Left renal pelvis (tissue), 4 donors: ENCODE data around the gene SLC24A3. TPM values are rescaled to one million over a fixed set of nuclear protein-coding genes. Genes with fewer than 3 reads are reported as not detected.

Experiments used
- DNase-seq, 4 donors: peaks; one replicate each; pipeline ENCODE4 v3.0.0-alpha.2; 2013; ENCODE audit warnings: low read depth in 4 of 4, low spot score in 3 of 4
- polyA plus RNA-seq, 4 donors: library from polyadenylated mRNA; unstranded; fragments of 120-200 nt; gene quantifications; one replicate each; pipeline ENCODE4 v1.2.1, GENCODE V29; 2013; ENCODE audit not compliant: insufficient read length in 4 of 4

The SLC24A3 gene
- polyA plus RNA-seq, 4 donors, result 4.1 to 26.8 (median 6.0) TPM

DNA sequence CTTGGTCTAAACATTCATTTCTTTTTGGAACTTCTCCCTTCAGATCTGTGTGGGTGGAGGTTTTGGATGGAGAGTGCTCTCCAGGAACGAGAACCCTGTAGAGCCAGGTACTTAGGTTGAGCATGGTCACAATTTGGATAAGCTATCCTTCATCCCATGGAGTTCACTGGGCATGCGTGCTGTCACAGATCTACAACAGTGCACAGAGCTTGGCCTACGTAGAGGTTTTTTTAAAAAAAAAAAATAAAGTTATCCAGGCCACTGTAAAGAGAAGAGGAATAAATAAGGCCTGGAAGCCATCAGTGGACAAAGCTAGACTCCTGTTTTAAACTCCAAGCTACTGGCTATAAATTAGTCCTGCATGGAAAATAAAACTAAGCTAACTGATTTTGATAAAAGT, 165.6 kb downstream of the SLC24A3 start:
- DNase-seq, result no peak

- no peak for DNase-seq
Measured at GRCh38 chr20:19380211-19380610, 167.8 kb downstream of the SLC24A3 start.

DNA sequence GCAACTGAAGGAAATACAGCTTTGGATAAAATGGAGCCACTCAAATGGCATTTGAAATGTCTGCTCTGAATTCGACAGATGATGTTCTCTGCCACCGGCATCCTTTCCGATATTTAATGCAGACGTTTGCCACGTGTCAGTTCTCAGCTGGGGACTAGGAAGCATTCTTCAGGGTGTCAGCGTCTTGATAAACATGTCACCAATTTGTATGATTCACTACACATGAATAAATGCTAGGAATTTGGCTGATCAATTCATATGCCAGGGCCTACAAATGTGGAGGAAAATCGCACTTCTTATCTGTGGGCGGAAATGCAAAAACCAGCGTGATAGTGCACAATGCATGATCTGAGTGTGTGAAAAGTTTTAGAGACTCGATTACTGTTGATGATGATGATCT, 169.5 kb downstream of the SLC24A3 start:
- DNase-seq, result no peak

GRCh38 chr20:19382386-19383340, 170.2 kb downstream of the SLC24A3 start:
- DNase-seq, result no peak

- DNase-seq, result no peak
Measured at GRCh38 chr20:19384940-19385339, 172.5 kb downstream of the SLC24A3 start.

DNA sequence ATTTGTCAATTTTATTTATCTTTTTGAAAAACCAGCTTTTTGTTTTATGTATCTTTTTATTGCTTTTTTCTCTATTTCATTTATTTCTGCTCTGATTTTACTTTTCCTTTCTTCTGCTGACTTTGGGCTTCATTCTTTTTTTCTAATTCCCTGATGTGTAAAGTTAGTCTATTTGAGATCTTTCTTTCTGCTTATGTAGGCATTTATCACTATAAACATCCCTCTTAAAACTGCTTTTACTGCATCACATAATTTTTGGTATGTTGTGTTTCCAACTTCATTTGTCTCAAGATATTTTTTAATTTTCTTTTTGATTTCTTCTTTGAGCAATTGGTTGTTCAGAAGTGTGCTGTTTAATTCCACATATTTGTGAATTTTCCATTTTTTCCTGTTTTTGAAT, 174.8 kb downstream of the SLC24A3 start:
- DNase-seq, result no peak

DNA sequence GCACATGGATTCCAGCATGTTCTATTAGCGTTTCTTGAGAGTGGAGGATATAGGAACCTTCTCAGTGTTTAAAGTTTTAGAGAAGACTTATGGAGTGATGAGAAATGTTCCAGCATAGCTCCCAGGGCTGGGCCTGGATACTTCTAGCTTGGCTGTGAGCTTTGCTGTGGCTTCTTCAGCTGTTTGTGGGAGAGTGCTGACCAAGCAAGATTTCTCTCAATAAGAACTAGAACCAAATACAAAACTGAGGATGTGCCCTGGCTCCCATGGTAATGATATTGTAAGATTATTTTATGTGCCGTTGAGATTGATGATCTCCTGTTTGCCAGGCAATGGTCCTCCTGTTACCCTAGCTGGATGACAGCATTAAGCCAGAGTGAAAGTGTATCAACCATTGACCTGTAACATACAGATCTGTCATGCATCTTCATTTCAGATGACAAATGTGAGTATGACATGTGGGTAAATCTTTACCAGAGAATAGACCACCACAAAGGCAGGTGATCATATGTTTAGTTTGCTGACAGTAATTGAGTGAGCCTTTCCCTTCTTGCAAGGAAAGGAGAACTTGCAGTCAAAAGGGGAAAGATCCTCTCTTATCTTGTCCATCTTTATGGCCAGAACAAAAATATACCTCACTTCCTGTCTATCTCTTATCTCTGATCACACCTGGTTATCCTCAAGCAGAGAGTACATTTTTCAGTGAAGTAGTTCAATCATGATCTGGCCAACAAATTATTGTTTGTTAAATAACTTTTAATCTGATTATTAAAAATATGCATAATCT, 180.1 kb downstream of the SLC24A3 start:
- no peak for DNase-seq

DNA sequence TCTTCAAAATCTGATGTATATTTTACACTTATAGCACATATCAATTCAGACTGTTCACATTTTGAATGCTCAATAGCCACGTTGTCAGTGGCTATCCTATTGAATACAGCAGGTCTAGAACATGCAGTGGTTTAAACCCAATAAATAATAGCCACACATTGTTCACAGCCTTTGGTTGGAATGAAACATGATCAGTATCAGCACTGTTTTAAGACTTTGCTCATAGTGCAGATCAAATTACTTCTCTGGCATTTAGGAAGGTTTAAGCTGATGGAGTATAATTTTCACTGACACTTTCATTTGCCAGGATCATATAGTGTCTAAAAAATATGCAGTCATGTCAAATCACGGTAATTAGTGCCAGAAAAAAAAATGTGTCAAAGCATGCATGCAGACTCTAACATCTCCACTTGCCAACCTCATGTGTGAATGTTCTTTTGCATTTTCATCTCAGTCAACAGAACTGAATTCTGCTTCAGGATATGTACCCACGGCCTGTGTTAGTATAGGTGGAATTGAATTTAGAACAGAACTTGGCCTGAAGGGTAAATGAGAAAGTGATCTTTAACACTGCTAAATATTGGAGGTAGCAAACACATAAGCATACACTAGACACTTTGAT, 184.1 kb downstream of the SLC24A3 start:
- DNase-seq, result no peak

DNA sequence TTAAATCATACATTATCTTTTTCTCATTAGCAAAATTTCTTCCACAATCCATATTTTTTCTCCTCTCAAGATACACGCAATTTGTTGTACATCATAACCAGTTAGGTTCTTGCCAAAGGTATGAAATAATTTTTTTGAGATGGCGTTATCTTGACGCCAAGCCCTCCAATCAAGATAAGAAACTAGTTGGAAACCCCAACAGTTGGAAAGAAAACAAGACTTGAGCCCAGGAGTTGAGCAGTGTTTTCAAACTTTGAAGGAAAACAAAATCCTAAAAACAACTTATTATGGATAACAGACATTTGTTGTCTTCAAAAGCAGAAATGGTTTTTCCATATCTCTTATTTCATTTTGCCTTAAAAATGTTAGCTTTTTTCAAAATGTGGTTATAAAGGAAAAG, 184.8 kb downstream of the SLC24A3 start:
- DNase-seq, result no peak

- no peak for DNase-seq
Measured at GRCh38 chr20:19397666-19398065, 185.2 kb downstream of the SLC24A3 start.

DNA sequence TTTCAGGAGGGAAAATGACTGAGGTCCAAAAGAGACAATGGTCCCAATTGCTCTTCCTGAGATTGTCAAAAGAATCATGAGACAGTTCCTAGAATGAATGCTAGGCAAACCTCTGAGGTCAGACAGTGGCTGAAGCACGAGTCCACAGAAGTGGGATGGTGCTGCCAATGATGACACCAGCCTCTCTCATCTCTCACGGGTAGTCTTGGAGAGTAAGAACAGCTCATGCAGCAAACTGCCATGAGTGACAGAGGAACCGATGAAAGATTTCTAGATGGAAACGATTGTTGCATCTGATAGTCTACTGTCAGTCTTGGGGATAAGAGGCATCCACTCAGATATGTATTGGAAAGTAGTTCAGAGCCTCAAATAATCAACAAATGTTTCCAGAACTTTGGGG, 188.7 kb downstream of the SLC24A3 start:
- DNase-seq, result no peak

GRCh38 chr20:19403549-19403948, 191.1 kb downstream of the SLC24A3 start:
- no peak for DNase-seq

- DNase-seq, result no peak
Measured at GRCh38 chr20:19404826-19405225, 192.4 kb downstream of the SLC24A3 start.

DNA sequence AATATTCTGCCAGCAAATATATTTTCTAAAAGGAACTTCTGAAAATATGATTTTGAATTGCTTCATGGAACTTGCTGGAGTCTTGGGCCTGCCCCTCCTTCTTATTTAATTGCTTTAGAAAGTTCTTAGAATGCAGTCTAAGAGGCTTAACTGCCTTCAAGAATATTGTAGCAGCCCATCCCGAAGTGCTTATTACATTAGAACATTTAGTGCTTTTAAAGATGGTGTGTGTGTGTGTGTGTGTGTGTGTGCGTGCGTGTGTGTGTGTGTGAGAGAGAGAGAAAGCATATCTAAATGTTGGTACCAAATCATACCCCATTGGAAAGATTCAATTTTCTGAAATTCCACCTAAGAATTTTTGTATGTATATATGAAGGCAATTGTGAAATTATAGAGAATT, 193.5 kb downstream of the SLC24A3 start:
- no peak for DNase-seq

GRCh38 chr20:19406381-19406780, 193.9 kb downstream of the SLC24A3 start:
- no peak for DNase-seq

DNA sequence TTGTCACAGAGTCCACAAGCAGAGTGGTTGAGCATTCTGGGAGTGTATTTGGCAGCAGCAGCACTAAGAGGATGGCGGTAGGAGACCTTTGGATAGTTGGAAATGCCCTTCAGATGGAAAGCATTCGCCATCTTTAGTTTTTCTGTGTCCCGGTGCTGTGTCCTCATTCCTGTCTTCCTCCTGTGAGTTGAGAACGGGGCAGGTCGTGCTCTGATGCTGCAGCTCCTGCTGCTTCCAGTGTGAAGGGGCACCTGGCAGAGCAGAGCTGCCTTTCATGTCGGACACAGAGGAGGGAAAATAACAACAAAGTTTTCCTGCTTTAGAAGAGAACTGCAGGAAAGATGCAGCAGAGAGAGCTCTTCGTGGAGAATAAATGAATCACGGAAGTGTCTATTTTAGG, 194.8 kb downstream of the SLC24A3 start:
- no peak for DNase-seq

GRCh38 chr20:19407736-19408135, 195.3 kb downstream of the SLC24A3 start:
- DNase-seq, result peak in 2 of 4 donors; percentile 22 to 27

GRCh38 chr20:19408971-19409370, 196.5 kb downstream of the SLC24A3 start:
- no peak for DNase-seq

GRCh38 chr20:19411811-19412210, 199.4 kb downstream of the SLC24A3 start:
- DNase-seq, result no peak

- no peak for DNase-seq
Measured at GRCh38 chr20:19412254-19412653, 199.8 kb downstream of the SLC24A3 start.

DNA sequence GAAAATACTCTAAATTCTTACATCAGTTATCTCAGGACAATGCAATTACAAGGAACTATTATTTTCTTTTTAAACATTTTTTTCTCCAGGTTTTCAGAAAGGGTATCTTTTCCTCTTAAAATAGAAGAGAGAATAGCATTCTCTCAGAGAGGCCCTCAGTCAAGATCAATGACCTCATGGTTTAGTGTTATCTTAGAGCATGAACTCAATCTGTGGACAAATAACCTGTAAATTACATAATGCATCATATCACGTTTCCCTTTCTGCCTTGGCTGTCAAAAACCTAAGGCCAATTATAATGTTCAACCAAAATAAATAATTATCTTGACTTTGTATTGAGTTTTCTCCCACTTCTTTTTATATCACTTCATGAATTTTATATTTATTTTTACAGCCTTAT, 202.2 kb downstream of the SLC24A3 start:
- no peak for DNase-seq
